Raji (cell line): ENCODE measurements around the gene GOLPH3.

Experiments
- POLR2A ChIP-seq: IDR thresholded peaks from 2 replicates; pipeline ENCODE4 v1.6.1; 2011; ENCODE audit warnings: low read depth, low read length, control low read depth; ENCODE audit not compliant: insufficient read depth

GOLPH3 gene

DNA sequence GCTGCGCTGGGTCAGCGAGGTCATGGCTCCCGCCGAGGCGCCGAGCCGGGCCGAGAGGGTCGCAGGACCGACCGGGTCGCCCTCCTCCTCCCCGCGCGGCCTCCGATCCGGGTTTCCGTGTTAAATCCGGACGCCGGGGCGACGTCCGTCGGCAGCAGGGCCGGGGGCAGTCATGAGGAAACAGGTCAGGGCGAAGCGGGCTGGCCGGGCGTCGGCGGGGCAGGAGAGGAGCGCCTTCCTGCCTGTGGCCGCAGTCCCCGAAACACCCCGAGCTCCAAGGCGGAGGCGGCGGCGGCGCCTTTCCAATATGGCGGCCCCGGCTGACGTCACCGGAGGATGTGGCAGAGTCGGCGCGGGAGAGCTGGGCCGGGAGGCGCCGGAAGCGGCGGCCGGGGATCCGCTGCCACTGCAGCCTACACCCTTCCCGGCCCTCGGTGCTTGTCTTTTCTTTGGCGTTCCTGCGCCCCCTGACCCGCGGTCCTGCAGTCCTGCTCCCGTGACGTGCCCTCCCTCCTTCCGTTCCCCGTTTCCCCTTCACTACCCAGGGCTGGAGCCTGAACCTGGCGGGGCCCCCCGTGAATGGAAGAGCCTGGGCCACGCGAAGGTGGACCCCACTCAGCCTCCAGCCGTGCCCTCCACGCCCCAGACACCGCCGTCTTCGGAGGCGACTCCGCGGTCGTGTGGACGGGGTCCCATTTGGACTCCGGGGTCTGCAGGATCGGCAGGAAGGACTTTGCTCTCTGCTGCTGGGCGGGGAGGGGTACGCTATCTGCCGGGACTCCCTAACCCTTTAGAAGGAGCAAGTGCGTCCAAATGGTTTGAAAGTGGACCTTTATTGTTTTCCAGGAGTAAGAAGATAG lies at the start of gene GOLPH3:
TSS of gene GOLPH3 (minus strand) at position 309 of the 860 bp plus-strand sequence. CDS start at position 24, 285 bp downstream.
- TF ChIP-seq POLR2A = peak; percentile 93

DNA sequence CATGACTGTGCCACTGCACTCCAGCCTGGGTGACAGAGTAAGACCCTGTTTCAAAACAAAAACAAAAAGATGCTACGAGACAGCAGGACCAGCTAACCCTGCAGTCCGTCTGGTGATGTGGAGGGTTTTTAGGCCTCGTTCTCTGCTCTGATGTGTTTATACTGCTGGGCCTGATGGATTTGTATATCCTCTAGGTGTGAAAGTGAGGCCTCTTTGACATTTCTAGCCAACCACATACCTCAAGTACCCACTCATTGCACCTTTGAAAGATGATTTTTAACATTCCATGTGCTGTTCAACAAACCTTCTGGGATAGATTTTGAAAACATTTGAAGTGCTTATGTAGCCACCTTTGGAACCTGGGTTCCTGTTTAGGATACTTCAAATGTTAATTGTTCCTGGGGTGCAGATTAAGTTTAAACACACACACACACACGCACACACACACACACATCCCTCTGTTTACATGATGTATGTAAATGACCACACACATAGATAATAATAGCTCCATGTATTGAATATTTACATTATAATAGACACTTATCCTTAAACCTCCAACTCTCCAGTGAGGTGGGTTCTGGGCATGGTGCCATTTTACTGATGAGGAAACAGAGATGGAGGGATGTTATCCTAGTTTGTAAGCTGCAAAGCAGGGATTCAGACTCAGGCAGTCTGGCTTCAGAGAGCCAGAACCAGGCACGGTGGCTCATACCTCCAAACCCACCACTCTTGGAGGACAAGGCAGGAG lies 48.8 kb upstream of the GOLPH3 start:
- no peak for TF ChIP-seq POLR2A

DNA sequence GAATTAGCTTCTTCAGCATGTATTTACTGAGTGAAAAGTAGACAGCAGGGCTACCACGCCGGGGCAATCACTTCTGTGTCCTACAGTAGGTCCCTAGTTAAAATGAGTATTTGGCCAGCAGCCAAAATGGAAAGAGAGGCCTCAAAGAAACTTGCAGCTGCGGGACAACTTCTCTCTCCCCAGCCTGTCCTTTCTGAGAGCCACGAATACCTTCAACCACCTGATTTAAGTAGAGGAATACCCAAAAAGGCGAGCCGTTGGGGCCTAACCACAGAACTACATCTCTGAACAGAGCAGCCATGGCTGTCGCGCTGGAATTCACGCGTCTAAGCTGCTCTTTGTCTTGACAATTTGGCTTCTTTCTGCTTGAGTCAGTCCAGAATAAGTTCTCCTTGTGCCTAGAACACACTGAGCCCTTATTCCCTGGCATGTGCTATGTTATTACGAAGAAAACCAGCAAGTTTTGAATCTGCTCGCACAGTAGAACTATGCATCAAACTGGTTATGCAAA lies 43.8 kb upstream of the GOLPH3 start:
- no peak for TF ChIP-seq POLR2A

DNA sequence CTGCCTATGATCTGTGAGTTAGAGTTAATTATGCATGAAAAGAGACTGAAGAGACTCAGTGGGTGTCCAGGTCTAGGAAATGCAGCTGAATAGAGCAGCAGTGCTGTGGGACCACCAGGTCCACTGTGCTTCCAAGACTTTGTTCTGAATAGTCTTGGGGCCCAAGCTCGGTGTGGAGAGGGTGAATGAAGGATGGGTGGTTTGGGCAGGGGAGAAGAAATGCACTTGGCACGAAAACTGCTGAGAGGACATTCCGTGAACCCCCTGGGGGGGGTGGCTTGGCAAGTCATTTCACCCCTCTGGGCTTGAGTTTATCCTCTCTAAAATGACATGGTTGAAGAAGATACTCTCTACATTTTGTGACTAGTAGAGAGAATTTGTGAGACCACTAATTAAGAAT lies 36.0 kb upstream of the GOLPH3 start:
- TF ChIP-seq POLR2A = no peak

DNA sequence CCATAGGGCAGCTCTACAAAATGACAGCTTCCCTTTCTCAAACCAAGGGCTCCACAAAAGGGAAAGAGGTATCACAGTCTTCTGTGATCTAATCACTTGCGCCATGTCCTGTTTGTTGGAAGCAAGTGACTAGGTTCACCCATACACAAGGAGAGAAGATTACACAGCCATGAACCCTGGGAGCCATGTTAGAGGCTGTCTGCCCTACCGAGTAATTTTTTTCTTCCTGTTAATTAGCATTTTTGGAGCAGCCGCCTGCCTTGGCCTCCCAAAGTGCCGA lies 33.2 kb upstream of the GOLPH3 start:
- TF ChIP-seq POLR2A = no peak

DNA sequence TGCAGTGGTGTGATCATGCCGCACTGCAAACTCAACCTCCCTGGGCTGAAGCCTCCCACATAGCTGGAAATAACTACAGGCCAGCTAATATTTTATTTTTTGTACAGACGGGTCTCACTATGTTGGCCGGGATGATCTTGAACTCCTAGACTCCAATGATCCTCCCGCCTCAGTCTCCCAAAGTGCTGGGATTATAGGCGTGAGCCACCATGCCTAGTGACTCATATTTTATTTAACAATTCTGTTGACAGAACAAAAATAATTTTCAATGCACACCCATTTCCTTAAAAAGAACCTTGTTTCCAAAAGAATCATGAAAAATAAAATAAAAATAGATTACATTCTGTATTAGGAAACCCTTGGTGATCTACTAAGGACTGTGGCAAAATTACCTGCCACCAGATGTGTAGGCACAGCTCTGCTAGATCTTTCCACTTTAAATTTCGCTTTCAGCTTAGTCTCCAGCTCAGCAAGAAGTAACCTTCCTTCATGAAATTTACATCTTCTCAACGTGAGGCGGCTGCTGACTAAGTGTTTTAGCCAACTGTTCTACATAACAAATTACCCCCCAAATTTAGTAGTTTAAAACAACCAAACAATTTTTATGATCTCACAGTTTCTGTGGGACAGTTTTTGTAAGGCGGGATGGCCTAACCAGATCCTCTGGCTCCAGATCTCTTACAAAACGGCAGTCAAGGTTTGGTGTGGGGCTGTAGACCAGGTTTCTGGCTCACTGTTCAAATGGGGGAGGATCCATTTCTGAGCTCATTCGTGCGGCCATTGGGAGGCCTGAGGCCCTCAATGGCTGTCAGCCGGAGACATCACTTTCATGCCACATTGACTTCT lies 32.6 kb upstream of the GOLPH3 start:
- no peak for TF ChIP-seq POLR2A

DNA sequence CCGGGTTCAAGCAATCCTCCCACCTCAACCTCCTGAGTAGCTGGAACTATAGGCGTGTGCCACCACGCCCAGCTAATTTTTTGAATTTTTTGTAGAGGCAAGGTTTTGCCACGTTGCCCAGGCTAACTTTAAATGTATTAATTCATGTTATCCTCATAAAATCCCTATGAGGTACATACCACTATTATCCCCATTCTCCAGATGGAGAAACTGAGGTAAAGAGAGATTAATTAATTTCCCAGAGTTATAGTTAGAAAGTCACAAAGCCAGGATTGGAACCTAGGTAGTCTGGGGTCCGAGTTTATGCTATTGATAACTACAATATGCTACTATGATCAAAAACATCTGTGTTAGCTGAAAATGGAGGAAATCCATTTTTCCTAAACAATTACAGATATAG lies 31.9 kb upstream of the GOLPH3 start:
- no peak for TF ChIP-seq POLR2A

DNA sequence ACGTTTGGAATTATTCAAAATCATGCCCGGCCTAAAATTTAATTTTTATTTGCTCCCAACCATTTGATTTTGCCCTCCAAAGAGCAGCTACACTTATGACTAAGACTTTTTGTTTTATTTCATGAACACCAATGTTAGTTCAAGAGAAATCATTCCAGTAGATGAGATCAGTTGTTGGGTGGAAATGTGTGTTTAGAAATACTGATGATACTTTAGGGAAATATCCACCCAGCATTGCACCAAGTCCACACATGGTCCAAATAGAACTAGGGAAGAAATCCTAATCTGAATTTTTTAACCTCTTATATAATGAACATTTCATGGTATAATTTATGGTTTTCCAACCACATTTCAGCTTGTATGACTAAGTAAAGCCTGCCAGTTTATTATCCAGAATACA lies 28.3 kb upstream of the GOLPH3 start:
- TF ChIP-seq POLR2A = no peak

DNA sequence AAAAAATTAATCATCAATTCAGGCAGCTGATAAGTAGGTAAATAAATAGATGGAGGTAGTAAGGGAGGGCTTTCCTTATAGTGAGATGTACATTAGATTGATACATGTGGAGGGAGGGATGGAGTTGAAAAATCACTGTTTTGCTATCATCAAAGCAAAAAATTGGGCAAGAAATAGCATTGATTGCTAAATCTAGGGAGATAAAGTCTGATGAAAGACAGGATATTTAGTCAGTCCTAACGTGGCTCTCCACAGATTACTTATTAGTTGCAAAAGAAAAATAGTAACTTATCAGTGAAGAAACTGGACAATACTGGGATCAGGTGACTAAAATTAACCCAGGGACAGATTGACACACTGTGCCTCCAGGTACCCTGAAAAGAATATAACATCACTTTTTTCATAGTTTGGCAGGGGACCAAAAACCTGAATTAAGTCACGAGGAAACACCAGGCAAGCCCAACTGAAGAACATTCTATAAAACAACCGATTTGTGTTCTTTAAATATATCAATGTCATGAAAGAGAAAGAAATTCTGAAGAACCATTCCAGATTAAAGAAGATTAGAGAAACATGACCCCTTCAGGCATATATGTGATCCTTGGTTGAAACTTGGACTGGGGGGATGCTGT lies 27.1 kb upstream of the GOLPH3 start:
- no peak for TF ChIP-seq POLR2A

DNA sequence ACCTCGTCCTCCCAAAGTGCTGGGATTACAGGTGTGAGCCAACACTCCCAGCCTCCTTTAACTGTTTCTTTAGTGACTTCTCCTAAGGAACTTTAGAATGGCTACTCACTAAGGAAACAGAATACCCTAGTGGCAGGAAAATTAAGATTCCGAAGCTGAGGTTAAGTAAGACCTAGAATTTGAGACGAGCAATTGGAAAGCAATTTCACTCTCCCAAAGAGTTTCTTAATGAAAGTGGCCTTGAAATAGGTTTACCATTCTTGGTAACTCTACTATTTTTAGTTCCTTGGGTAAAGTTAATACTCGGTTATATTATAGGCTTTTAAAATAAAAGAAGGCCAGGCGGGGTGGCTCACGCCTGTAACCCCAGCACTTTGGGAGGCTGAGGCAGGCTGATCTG lies 22.9 kb upstream of the GOLPH3 start:
- no peak for TF ChIP-seq POLR2A

DNA sequence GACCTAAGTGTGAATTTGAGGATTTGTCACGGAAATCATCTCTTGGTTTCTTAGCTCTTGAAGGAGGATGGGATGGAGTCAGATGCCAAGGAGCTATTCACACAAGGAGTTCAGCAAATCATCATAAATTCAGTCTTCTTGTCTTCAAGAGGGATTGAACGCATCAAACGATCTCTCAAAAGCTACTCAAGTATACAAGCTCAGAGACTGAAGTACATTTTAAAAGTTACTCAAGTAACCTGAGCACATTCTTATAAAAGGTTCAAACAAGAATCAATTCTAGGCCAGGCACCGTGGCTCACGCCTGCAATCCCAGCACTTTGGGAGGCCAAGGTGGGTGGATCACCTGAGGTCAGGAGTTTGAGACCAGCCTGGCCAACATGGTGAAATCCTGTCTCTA lies 21.1 kb upstream of the GOLPH3 start:
- no peak for TF ChIP-seq POLR2A

DNA sequence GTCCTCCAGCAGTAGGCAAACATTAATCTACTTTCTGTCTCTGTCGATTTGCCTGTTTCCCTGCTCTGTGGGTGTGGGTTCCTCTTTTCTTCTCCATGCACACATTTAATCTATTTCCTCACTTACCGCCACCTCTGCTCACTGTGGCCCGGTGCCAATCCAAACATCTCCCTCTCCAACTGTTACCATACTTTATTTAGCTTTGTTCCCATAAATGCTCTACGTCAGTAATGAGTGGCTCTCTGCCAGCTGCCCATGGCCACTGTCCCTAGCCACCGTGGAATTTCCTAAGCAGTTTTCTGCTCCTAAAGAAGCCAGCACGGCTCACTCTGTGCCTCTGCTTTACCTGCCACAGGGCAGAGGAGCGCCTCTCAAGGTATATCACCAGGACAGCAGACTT lies 19.5 kb upstream of the GOLPH3 start:
- no peak for TF ChIP-seq POLR2A

DNA sequence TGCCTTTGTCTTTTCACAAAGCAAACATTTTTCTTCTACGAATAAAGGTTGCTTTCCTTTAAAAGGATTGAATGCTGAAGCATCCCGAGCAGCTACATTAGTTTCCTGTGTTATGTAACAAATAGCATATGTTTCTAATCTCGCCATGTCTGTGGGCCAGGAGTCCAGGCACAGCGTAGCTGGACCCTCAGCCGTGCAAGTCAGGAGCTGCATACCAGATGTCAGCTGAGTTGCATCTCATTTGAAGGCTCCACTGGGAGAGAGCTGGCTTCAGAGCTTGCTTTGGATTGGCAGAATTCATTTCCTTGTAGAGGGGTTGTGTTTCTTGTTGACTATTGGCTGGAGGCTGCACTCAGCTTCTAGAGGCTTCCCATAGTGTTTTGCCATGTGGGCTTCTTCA lies 16.0 kb upstream of the GOLPH3 start:
- TF ChIP-seq POLR2A = no peak

DNA sequence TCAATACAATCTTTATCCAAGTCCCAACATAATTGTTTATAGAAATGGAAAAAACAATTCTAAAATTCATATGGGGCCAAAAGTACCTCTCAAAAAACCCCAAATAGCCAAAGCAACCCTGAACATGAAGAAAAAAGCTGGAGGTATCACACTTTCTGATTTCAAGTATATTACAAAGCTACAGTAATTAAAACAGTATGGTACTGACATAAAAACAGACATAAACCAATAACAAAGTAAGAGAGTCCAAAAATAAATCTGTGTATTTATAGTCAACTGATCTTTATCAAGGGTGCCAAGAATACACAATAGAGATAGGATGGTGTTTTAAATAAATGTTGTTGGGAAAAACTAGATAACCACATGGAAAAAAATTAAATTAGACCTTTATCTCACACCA lies 13.6 kb upstream of the GOLPH3 start:
- TF ChIP-seq POLR2A = no peak
